Pancreas (tissue), 10 donors: ENCODE results near the gene CTNNB1. TPM values are rescaled to one million over a fixed set of nuclear protein-coding genes. Genes with fewer than 3 reads are reported as not detected.

Experiments used
- ATAC-seq, 4 donors: fragments of 200-7000 bp; cut with Tn5 transposase; one replicate each; pipeline versions ENCODE4 v1.8.0 to v1.9.1; 2020; ENCODE audit warnings: mild to moderate bottlenecking in 4 of 4, moderate library complexity in 4 of 4
- DNase-seq, 6 donors: peaks; one replicate each; pipeline ENCODE4 v3.0.0-alpha.2; 2020
- FAIRE-seq: peaks from 2 replicates; lab custom pipeline; 2012; peaks lifted over from hg19 to GRCh38; lab: Jason Lieb, UNC
- H3K27ac ChIP-seq, 4 donors: fragments of 200-600 bp; sonication (generic); 1 replicate in 3 of 4; 2 replicates in 1 of 4; pipeline versions ENCODE4 v1.5.0 to v1.8.0; 2020
- H3K27me3 ChIP-seq, 4 donors: fragments of 200-600 bp; one replicate each; pipeline ENCODE4 v1.8.0; 2021
- H3K36me3 ChIP-seq, 3 donors: fragments of 200-600 bp; sonication (generic) in 1 of 3; one replicate each; pipeline versions ENCODE4 v1.5.0 to v1.8.0; 2020 to 2021
- H3K4me1 ChIP-seq, 3 donors: fragments of 200-600 bp; one replicate each; pipeline ENCODE4 v1.8.0; 2021
- H3K4me3 ChIP-seq, 4 donors: fragments of 200-600 bp; sonication (generic) in 2 of 4; one replicate each; pipeline versions ENCODE4 v1.5.0 to v1.8.0; 2020 to 2021
- H3K9me3 ChIP-seq, 4 donors: fragments of 200-600 bp; one replicate each; pipeline ENCODE4 v1.8.0; 2021
- CTCF ChIP-seq, 4 donors: fragments of 200-600 bp; sonication (generic) in 3 of 4; IDR thresholded peaks; one replicate each; pipeline versions ENCODE4 v1.5.0 to v1.8.0; 2021; ENCODE audit warnings: antibody characterized with exemption in 4 of 4
- WGBS, 2 donors: extraction: QIAGEN DNeasy Blood & Tissue Kit; methylation state at CpG; one replicate each; pipeline ENCODE4 v1.1.7; 2013; 5-methylcytosine and 5-hydroxymethylcytosine counted together
- intact Hi-C, 3 donors: fragments of 100-400 bp; cut with DNase I; formaldehyde crosslinking; loops; one replicate each; pipeline versions ENCODE4 v1.11.1 to v1.14.2; 2022
- polyA plus RNA-seq, 2 donors: library from polyadenylated mRNA; stranded (reverse); fragments of 200-250 nt; gene quantifications; one replicate each; pipeline ENCODE4 v1.2.3, GENCODE V29; 2013
- total RNA-seq, 6 donors: library from RNA; stranded (reverse); fragmentation: NEBNext Ultra II Directional in 4 of 6; extraction: Animal tissue kit (Norgen Biotek cat#: 25700) in 4 of 6; gene quantifications; one replicate each; pipeline versions ENCODE4 v1.2.1 to v1.2.4, GENCODE V29; 2021 to 2023
- donor health status: healthy with polysubstance abuse.
- donor health status: DM: no; HTN: no; CAD: no; lungs with moderate emphysema.
- donor health status: DM: no; HTN: no; CAD: no.
- donor health status: control.
- donor health status: control.
- donor health status: Bipolar disorder and iron deficiency.
- donor health status: DM: yes; HTN: yes; CAD: no.
- donor health status: DM: no; HTN: no; CAD: no.
- donor health status: DM: no; HTN: no; CAD: no.
- donor health status: DM: yes; HTN: yes; CAD: no.

The CTNNB1 gene
- total and polyA plus RNA-seq, 8 donors: 51.7 to 228 (median 112) TPM

- Histone ChIP-seq H3K4me1 (peaks cover 47 to 73% (median 51%) of the 10 kb centered on the region in 3 donors), H3K27ac (no peak overlapping the region), H3K27me3 (no peaks in the 10 kb centered on the region), H3K9me3 (no peaks in the 10 kb centered on the region), H3K36me3 (no peaks in the 10 kb centered on the region), H3K4me3 (no peak overlapping the region)
- intact Hi-C loops: no loop called here
- TF ChIP-seq CTCF (IDR thresholded peaks at IDR 0.05): no peak
- 89 to 90% methylated on average over 1 of the region's 1 CpG for WGBS, 2 donors
- no peak for FAIRE-seq
- no peak for DNase-seq
- ATAC-seq: no peak
Observed at GRCh38 chr3:41204369-41204768, 5.1 kb downstream of the CTNNB1 start.

DNA sequence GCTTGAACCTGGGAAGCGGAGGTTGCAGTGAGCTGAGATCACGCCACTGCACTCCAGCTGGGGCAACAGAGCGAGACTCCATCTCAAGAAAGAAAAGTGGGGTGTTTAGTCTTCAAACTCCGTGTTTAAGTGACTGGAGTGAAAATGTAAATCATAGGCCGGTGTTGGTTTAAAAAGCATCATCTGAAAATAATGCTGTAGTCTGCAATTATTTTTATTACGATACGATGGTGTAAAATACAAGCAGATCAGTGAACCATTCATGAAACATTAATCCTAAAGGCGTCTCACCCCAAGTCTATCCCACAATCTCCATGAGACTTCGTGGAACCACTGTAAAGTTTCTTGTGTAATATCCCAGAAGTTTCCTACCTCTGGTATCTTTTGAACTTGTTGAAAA, 6.3 kb downstream of the CTNNB1 start:
- no peak for TF ChIP-seq CTCF (IDR thresholded peaks at IDR 0.05)
- 85 to 86% methylated on average over 9 of the region's 9 CpGs for WGBS, 2 donors
- FAIRE-seq (no peak), DNase-seq (no peak), ATAC-seq (no peak)
- no peaks in the 10 kb centered on the region for H3K27me3 ChIP-seq
- intact Hi-C loops: no loop called here
- no peak overlapping the region for H3K4me3 ChIP-seq
- no peaks in the 10 kb centered on the region for H3K9me3 ChIP-seq
- H3K36me3 ChIP-seq: no peaks in the 10 kb centered on the region
- peaks cover 47 to 73% (median 52%) of the 10 kb centered on the region in 3 donors for H3K4me1 ChIP-seq
- no peak overlapping the region for H3K27ac ChIP-seq

- 8 to 15% methylated on average over 1 of the region's 1 CpG for WGBS, 2 donors
- DNase-seq: no peak
- ATAC-seq: peak; percentile 43 to 63 (median 54)
- Histone ChIP-seq H3K9me3 (no peaks in the 10 kb centered on the region), H3K27me3 (no peaks in the 10 kb centered on the region), H3K4me1 (peaks cover 39 to 63% (median 52%) of the 10 kb centered on the region in 3 donors), H3K36me3 (no peaks in the 10 kb centered on the region), H3K27ac (no peak overlapping the region), H3K4me3 (no peak overlapping the region)
- intact Hi-C loops: no loop called here
- FAIRE-seq: no peak
- TF ChIP-seq CTCF (IDR thresholded peaks at IDR 0.05): no peak
Observed at GRCh38 chr3:41207355-41207754, 8.1 kb downstream of the CTNNB1 start.

GRCh38 chr3:41208507-41209220, 9.4 kb downstream of the CTNNB1 start:
- WGBS, 2 donors: 33 to 43% methylated on average over 7 of the region's 7 CpGs
- no peak for DNase-seq
- H3K36me3 ChIP-seq: no peaks in the 10 kb centered on the region
- intact Hi-C loops: no loop called here
- no peaks in the 10 kb centered on the region for H3K9me3 ChIP-seq
- no peak for ATAC-seq
- no peak for FAIRE-seq
- TF ChIP-seq CTCF (IDR thresholded peaks at IDR 0.05): no peak
- no peak overlapping the region for H3K27ac ChIP-seq
- no peak overlapping the region for H3K4me3 ChIP-seq
- H3K4me1 ChIP-seq: peaks cover 43 to 61% (median 44%) of the 10 kb centered on the region in 3 donors
- no peaks in the 10 kb centered on the region for H3K27me3 ChIP-seq

GRCh38 chr3:41209646-41210045, 10.3 kb downstream of the CTNNB1 start:
- ATAC-seq (no peak), FAIRE-seq (no peak), DNase-seq (no peak)
- intact Hi-C loops: no loop called here
- peaks cover 38 to 60% (median 40%) of the 10 kb centered on the region in 3 donors for H3K4me1 ChIP-seq
- no peak overlapping the region for H3K4me3 ChIP-seq
- H3K27me3 ChIP-seq: no peaks in the 10 kb centered on the region
- TF ChIP-seq CTCF (IDR thresholded peaks at IDR 0.05): no peak
- no peaks in the 10 kb centered on the region for H3K36me3 ChIP-seq
- H3K27ac ChIP-seq: no peak overlapping the region
- WGBS, 2 donors: 92% methylated on average over 5 of the region's 5 CpGs
- H3K9me3 ChIP-seq: no peaks in the 10 kb centered on the region
